Ishikawa (cell line): ENCODE results near the gene LCA5L.

Experiments
- CEBPB ChIP-seq: IDR thresholded peaks from 2 replicates; pipeline ENCODE4 v1.6.1; 2012
- CREB1 ChIP-seq: IDR thresholded peaks from 2 replicates; pipeline ENCODE4 v1.6.1; 2012; ENCODE audit warnings: low read depth
- EGR1 ChIP-seq: IDR thresholded peaks from 2 replicates; pipeline ENCODE4 v1.6.1; 2012
- EP300 ChIP-seq: IDR thresholded peaks from 2 replicates; pipeline ENCODE4 v1.6.1; 2012; ENCODE audit warnings: borderline replicate concordance
- FOXM1 ChIP-seq: IDR thresholded peaks from 2 replicates; pipeline ENCODE4 v1.6.1; 2012; ENCODE audit warnings: low read depth, borderline replicate concordance
- NFIC ChIP-seq: IDR thresholded peaks from 2 replicates; pipeline ENCODE4 v1.6.1; 2012
- RAD21 ChIP-seq: IDR thresholded peaks from 2 replicates; pipeline ENCODE4 v1.6.1; 2012; ENCODE audit warnings: low read depth
- REST ChIP-seq: IDR thresholded peaks from 2 replicates; pipeline ENCODE4 v1.6.1; 2012; ENCODE audit warnings: low read depth, mild to moderate bottlenecking
- TAF1 ChIP-seq: IDR thresholded peaks from 2 replicates; pipeline ENCODE4 v1.6.1; 2012; ENCODE audit warnings: low read depth, mild to moderate bottlenecking
- TCF12 ChIP-seq: IDR thresholded peaks from 2 replicates; pipeline ENCODE4 v1.6.1; 2012; ENCODE audit warnings: low read depth
- TEAD4 ChIP-seq: IDR thresholded peaks from 2 replicates; pipeline ENCODE4 v1.6.1; 2012
- YY1 ChIP-seq: IDR thresholded peaks from 2 replicates; pipeline ENCODE4 v1.6.1; 2012; ENCODE audit warnings: low read depth
- ZBTB7A ChIP-seq: IDR thresholded peaks from 2 replicates; pipeline ENCODE4 v1.6.1; 2012; ENCODE audit warnings: low read depth
- TF ChIP-seq, protein P1 (sequence below): IDR thresholded peaks from 2 replicates; pipeline ENCODE4 v1.6.1; 2012
- TF ChIP-seq, protein P2 (sequence below): IDR thresholded peaks from 2 replicates; pipeline ENCODE4 v1.6.1; 2012

The LCA5L gene

DNA sequence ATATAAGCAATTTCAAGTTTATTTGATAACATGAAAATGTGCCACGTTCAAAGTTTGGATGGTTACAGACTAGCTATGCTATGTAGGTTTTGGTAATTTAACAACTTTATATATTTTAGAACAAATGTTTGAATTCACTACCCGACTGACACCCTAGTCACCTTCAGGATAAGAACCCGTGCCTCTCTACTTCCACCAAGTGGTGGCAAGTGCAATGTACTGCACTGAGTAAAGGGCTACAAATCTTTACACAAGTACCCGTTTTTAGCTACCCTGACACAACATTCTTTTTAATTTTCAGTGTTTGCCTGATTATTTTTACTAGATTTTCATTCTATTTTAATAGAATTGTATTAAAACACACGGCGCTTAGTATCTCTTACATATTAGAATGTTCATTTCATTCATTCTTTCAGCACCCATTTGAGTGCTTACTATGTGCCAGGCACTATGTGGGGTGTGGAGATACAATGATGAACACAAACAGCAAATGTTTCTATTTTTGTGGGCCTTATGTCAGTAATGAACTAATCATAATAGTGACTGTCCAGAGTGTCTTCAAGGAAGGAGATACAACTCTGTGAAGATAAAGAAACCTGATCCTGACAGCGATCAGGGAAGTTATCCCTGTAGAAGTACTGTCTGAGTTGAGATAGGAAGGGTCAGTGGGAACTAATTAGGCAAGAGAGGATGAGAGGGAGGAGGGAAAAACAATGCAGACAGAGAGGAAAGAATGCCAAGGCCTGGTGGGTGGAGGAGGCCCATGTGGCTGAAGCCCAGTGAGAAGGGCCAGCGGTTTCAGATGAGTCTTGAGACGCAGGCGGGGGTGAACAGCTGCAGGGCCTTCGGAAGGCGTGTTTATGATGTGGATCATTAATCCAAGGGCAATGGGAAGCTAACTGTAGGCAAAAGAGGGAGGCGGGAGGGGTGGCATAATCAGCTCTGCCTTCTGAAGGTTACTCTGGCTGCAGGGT, 3.8 kb downstream of the LCA5L start:
- TF ChIP-seq RAD21 (peak; percentile 75), TEAD4 (no peak)

DNA sequence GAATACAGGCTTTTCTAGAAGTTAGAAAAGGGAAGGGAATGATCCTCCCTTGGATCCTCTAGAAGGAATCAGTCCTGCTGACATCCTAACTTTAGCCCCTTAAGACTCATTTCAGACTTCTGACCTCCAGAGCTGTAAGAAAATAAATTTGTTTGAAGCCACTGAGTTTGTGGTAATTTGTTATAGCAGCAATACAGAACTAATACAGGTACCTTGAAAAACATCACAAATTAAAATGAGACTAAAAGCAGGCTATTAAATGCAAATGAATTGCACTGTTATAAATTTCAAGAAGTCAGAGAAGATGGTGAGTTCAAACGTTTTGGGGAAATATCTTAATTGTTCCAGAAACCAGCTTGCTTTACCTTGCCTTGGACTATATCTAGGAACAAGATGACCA, 6.3 kb downstream of the LCA5L start:
- TF ChIP-seq RAD21 (no peak), EP300 (no peak), NFIC (no peak), REST (no peak), TEAD4 (no peak), YY1 (no peak), EGR1 (no peak), TAF1 (no peak), CEBPB (no peak), TCF12 (no peak), FOXM1 (no peak)
- TF ChIP-seq, protein P1, sequence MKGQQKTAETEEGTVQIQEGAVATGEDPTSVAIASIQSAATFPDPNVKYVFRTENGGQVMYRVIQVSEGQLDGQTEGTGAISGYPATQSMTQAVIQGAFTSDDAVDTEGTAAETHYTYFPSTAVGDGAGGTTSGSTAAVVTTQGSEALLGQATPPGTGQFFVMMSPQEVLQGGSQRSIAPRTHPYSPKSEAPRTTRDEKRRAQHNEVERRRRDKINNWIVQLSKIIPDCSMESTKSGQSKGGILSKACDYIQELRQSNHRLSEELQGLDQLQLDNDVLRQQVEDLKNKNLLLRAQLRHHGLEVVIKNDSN: no peak
- TF ChIP-seq, protein P2, sequence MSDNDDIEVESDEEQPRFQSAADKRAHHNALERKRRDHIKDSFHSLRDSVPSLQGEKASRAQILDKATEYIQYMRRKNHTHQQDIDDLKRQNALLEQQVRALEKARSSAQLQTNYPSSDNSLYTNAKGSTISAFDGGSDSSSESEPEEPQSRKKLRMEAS: no peak

GRCh38 chr21:39434950-39435349, 10.6 kb downstream of the LCA5L start:
- TF ChIP-seq EGR1 (no peak), CEBPB (no peak), FOXM1 (no peak), YY1 (no peak), REST (no peak), CREB1 (no peak), TEAD4 (no peak), NFIC (no peak), ZBTB7A (no peak), TAF1 (no peak), RAD21 (no peak), TCF12 (no peak), EP300 (no peak)
- TF ChIP-seq, protein P1: no peak
- TF ChIP-seq, protein P2: no peak

DNA sequence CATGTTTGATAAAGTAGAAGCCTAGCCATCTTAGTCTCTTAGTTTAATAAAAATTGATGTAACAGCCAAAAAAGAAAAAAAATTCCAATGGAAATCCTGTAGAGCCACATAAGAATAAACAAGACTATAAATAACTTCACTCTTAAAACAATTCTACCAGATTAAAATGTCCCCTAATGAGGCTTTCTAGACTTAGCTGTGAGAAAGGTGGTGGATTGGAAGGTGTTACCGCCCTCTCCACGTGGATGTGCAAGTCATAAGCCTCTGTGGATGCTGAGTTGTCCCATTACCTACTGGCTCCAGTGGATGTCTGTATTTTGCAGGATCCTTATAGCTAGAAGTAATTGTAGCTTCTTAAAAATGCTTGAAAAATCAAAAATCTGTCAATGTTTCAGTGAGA, 14.6 kb downstream of the LCA5L start:
- TF ChIP-seq TAF1 (no peak), REST (no peak), FOXM1 (no peak), NFIC (no peak), RAD21 (no peak), EGR1 (no peak), ZBTB7A (no peak), EP300 (no peak), TCF12 (no peak), CREB1 (no peak), YY1 (no peak), TEAD4 (no peak), CEBPB (no peak)
- TF ChIP-seq, protein P2: no peak
- TF ChIP-seq, protein P1: no peak
